A673 (cell line): Measurements from ENCODE around the gene MED10. TPM values are rescaled to one million over a fixed set of nuclear protein-coding genes. Genes with fewer than 3 reads are reported as not detected.
"Not testable (repeated sequence)": the region's sequence is repeated elsewhere in the genome, so short reads cannot be mapped to it uniquely, and the experiment has no call there.

Source experiments
- BruUV-seq: library from RNA; stranded (reverse); fragments of 400-500 nt; replicated peaks from 2 replicates; lab custom pipeline; 2021; lab: Mats Ljungman, UMichigan
- CTCF ChIA-PET: fragments of 300-600 bp; sonication (Branson Sonifier 250); formaldehyde crosslinking; loops from one replicate; lab custom pipeline; 2022; ENCODE audit warnings: antibody characterized with exemption; lab: Charles Lee
- POLR2A ChIA-PET: fragments of 300-600 bp; sonication (Branson Sonifier 250); formaldehyde crosslinking; loops from one replicate; lab custom pipeline; 2022; ENCODE audit warnings: antibody characterized with exemption; ENCODE audit not compliant: low non-redundant PET; lab: Charles Lee
- DNase-seq: peaks from one replicate; pipeline ENCODE4 v3.0.0-alpha.2; 2015; ENCODE audit warnings: low spot score
- H3K27ac ChIP-seq: fragments of 200-600 bp; sonication (generic); 2 replicates; pipeline ENCODE4 v1.5.1; 2016; ENCODE audit warnings: mixed run types, low read depth, mild to moderate bottlenecking, mixed read lengths, antibody characterized with exemption, low read length; ENCODE audit not compliant: poor library complexity, severe bottlenecking
- H3K27me3 ChIP-seq: fragments of 200-600 bp; sonication (generic); replicated peaks from 2 replicates; pipeline ENCODE4 v1.6.1; 2017; ENCODE audit warnings: mixed run types, low read depth, mild to moderate bottlenecking, mixed read lengths, antibody characterized with exemption, low read length; ENCODE audit not compliant: insufficient read depth, poor library complexity
- H3K36me3 ChIP-seq: fragments of 200-600 bp; sonication (generic); 2 replicates; pipeline ENCODE4 v1.6.1; 2016; ENCODE audit warnings: mixed run types, mild to moderate bottlenecking, mixed read lengths, antibody characterized with exemption, low read length; ENCODE audit not compliant: insufficient read depth, poor library complexity, severe bottlenecking
- H3K4me1 ChIP-seq: fragments of 200-600 bp; sonication (generic); 2 replicates; pipeline ENCODE4 v1.6.1; 2017; ENCODE audit warnings: mixed run types, mild to moderate bottlenecking, mixed read lengths, antibody characterized with exemption, low read length; ENCODE audit not compliant: insufficient read depth, poor library complexity, severe bottlenecking
- H3K4me3 ChIP-seq: fragments of 200-600 bp; sonication (generic); 2 replicates; pipeline ENCODE4 v1.5.1; 2016; ENCODE audit warnings: low read depth, mixed run types, mild to moderate bottlenecking, mixed read lengths, low read length; ENCODE audit not compliant: poor library complexity, severe bottlenecking
- H3K9me3 ChIP-seq: fragments of 200-600 bp; sonication (generic); 2 replicates; pipeline ENCODE4 v1.6.1; 2016; ENCODE audit warnings: mixed run types, low read depth, mild to moderate bottlenecking, mixed read lengths, antibody characterized with exemption, low read length; ENCODE audit not compliant: poor library complexity, severe bottlenecking
- EZH2 ChIP-seq: fragments of 200-600 bp; sonication (generic); IDR thresholded peaks from 2 replicates; pipeline ENCODE4 v1.6.1; 2017; ENCODE audit warnings: borderline replicate concordance, low read depth, mild to moderate bottlenecking, mixed read lengths, antibody characterized with exemption, low read length; ENCODE audit not compliant: poor library complexity, severe bottlenecking
- intact Hi-C: fragments of 100-400 bp; cut with micrococcal nuclease; formaldehyde crosslinking; loops from one replicate; pipeline ENCODE4 v1.10.0; 2022; ENCODE audit not compliant: unreplicated experiment
- total RNA-seq: library from RNA; stranded (reverse); gene quantifications from 2 replicates; pipeline ENCODE4 v1.2.3, GENCODE V29; 2021
- TF ChIP-seq, protein P1 (sequence below): fragments of 300-800, 200-600 bp; sonication (generic); conservative IDR thresholded peaks from 2 replicates; pipeline ENCODE4 v1.5.1; 2017; ENCODE audit warnings: low read depth, mild to moderate bottlenecking, antibody characterized with exemption, low read length, moderate library complexity, mixed read lengths

MED10 gene
- total RNA-seq, 1 experiment from 2014 or later = 59.9 TPM

- Histone ChIP-seq H3K4me1 (no peaks in the 10 kb centered on the region), H3K27me3 (no peaks in the 10 kb centered on the region), H3K9me3 (no peaks in the 10 kb centered on the region), H3K4me3 (no peak overlapping the region), H3K36me3 (peaks cover 64% of the 10 kb centered on the region), H3K27ac (no peak overlapping the region)
- CTCF ChIA-PET = no interaction called here
- intact Hi-C loops = loop anchor here (10.0 kb wide), 1 partner anchor 204 kb away; no protein-coding TSS in a partner anchor
- no TSS peak for BruUV-seq
- no peak for DNase-seq
- POLR2A ChIA-PET = no interaction called here
- TF ChIP-seq, protein P1, sequence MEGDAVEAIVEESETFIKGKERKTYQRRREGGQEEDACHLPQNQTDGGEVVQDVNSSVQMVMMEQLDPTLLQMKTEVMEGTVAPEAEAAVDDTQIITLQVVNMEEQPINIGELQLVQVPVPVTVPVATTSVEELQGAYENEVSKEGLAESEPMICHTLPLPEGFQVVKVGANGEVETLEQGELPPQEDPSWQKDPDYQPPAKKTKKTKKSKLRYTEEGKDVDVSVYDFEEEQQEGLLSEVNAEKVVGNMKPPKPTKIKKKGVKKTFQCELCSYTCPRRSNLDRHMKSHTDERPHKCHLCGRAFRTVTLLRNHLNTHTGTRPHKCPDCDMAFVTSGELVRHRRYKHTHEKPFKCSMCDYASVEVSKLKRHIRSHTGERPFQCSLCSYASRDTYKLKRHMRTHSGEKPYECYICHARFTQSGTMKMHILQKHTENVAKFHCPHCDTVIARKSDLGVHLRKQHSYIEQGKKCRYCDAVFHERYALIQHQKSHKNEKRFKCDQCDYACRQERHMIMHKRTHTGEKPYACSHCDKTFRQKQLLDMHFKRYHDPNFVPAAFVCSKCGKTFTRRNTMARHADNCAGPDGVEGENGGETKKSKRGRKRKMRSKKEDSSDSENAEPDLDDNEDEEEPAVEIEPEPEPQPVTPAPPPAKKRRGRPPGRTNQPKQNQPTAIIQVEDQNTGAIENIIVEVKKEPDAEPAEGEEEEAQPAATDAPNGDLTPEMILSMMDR = no peak
- no peak for TF ChIP-seq EZH2
These were observed 7.8 kb downstream of the MED10 start for GRCh38 chr5:6370580-6370979.

DNA sequence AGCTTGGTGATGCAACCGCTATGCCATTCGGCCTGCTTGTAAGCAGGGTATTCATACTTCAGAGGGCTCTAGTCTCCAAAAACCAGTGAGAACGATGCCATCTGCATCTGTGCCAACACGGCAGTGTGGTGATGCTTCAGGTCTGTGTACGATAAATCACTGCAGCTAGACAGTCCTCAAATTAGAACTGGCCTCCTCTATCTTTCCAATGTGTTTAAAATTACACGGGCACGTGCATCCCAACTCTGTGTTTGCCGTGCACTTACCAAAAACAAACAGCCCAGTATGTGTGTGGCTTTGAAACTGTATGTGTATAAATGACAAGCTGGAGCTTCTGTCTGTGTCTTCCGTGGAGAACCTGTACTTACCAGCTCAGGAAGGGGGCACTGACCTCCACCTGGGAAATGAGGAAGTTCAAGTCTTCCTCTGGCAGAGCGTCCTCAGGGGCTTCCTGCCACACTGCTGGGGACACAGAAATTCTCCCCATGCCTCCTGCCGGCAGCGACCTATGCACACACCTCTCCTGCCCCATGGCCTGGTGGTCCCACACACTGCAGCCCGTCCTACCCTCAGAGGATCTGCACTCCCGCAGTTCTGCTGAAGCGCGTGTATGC, 12.3 kb downstream of the MED10 start:
- TF ChIP-seq, protein P1 = no peak
- no peak for TF ChIP-seq EZH2
- H3K4me3 ChIP-seq = no peak overlapping the region
- no TSS peak for BruUV-seq
- H3K9me3 ChIP-seq = no peaks in the 10 kb centered on the region
- POLR2A ChIA-PET = no interaction called here
- H3K27me3 ChIP-seq = no peaks in the 10 kb centered on the region
- no peak for DNase-seq
- H3K27ac ChIP-seq = no peak overlapping the region
- H3K4me1 ChIP-seq = no peaks in the 10 kb centered on the region
- peaks cover 19% of the 10 kb centered on the region for H3K36me3 ChIP-seq
- CTCF ChIA-PET = no interaction called here
- intact Hi-C loops = no loop called here

- Histone ChIP-seq H3K4me3 (no peak overlapping the region), H3K27me3 (no peaks in the 10 kb centered on the region), H3K36me3 (peaks cover 12% of the 10 kb centered on the region), H3K27ac (no peak overlapping the region), H3K9me3 (no peaks in the 10 kb centered on the region), H3K4me1 (no peaks in the 10 kb centered on the region)
- no peak for DNase-seq
- intact Hi-C loops = no loop called here
- CTCF ChIA-PET = no interaction called here
- POLR2A ChIA-PET = interaction anchor here (0.6 kb wide), 1 partner anchor 248 kb away, joined by 3 read pairs; no protein-coding TSS in a partner anchor
- BruUV-seq = no TSS peak
- TF ChIP-seq EZH2 = no peak
- TF ChIP-seq, protein P1 = no peak
These were observed 13.0 kb downstream of the MED10 start for GRCh38 chr5:6365142-6365976.

GRCh38 chr5:6363454-6364011, 14.8 kb downstream of the MED10 start:
- DNase-seq, BruUV-seq, H3K9me3 ChIP-seq, H3K36me3 ChIP-seq, H3K4me1 ChIP-seq, CTCF ChIA-PET, H3K4me3 ChIP-seq, H3K27ac ChIP-seq, POLR2A ChIA-PET, intact Hi-C loops, H3K27me3 ChIP-seq: not testable (repeated sequence)
